ENCODE results near the gene BAAT. TPM values are rescaled to one million over a fixed set of nuclear protein-coding genes. Genes with fewer than 3 reads are reported as not detected.

BAAT gene
- total and polyA plus RNA-seq, 7 donors, result 0.60 TPM; not detected in 6

DNA sequence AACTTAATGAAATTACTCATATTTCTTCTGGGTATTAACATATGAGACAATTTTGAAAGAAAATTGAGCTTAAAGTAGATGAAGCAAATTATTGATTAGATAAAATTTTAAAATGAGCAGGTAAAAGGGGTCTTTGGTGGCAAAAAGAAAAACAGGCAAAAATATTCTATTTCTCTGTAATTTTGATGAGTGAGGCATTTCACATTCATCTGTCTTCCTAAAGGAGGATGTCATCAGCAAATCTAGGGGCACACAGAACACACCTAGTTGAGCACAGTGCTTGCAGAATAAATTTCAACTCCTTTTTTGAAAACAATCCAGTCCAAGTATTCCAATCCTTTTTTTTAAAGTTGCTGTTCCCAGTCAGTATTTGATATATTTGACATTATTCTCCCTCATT, 30.0 kb upstream of the BAAT start:
- intact Hi-C loops (cut with DNase I), result no loop called here
- peaks cover 11 to 70% (median 33%) of the 10 kb centered on the region in 4 donors for H3K9me3 ChIP-seq
- DNase-seq, result no peak
- peaks cover 0 to 9% (median 2%) of the 10 kb centered on the region in 4 donors for H3K36me3 ChIP-seq
- TF ChIP-seq POLR2A (IDR thresholded peaks at IDR 0.05) (no peak), POLR2AphosphoS5 (IDR thresholded peaks at IDR 0.05) (no peak), EP300 (IDR thresholded peaks at IDR 0.05) (no peak)
- TF ChIP-seq, protein P1, sequence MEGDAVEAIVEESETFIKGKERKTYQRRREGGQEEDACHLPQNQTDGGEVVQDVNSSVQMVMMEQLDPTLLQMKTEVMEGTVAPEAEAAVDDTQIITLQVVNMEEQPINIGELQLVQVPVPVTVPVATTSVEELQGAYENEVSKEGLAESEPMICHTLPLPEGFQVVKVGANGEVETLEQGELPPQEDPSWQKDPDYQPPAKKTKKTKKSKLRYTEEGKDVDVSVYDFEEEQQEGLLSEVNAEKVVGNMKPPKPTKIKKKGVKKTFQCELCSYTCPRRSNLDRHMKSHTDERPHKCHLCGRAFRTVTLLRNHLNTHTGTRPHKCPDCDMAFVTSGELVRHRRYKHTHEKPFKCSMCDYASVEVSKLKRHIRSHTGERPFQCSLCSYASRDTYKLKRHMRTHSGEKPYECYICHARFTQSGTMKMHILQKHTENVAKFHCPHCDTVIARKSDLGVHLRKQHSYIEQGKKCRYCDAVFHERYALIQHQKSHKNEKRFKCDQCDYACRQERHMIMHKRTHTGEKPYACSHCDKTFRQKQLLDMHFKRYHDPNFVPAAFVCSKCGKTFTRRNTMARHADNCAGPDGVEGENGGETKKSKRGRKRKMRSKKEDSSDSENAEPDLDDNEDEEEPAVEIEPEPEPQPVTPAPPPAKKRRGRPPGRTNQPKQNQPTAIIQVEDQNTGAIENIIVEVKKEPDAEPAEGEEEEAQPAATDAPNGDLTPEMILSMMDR (IDR thresholded peaks at IDR 0.05), result no peak
- H3K27ac ChIP-seq, result no peak overlapping the region
- no peaks in the 10 kb centered on the region for H3K4me1 ChIP-seq
- H3K27me3 ChIP-seq, result no peaks in the 10 kb centered on the region
- H3K4me3 ChIP-seq, result no peak overlapping the region

DNA sequence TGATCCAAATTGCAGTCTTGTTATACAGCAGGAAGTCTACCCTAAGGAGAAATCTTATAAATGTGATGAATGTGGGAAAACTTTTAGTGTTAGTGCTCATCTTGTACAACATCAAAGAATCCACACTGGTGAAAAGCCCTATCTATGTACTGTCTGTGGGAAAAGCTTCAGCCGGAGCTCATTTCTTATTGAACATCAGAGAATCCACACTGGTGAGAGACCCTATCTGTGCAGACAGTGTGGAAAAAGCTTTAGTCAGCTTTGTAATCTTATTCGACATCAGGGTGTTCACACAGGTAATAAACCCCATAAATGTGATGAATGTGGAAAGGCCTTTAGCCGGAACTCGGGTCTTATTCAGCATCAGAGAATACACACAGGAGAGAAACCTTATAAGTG, 24.3 kb upstream of the BAAT start:
- no peaks in the 10 kb centered on the region for H3K27me3 ChIP-seq
- no peak overlapping the region for H3K27ac ChIP-seq
- intact Hi-C loops (cut with DNase I), result no loop called here
- no peak for DNase-seq
- peaks cover 38 to 88% (median 64%) of the 10 kb centered on the region in 4 donors for H3K9me3 ChIP-seq
- H3K4me1 ChIP-seq, result no peaks in the 10 kb centered on the region
- 98 to 100% methylated on average over 4 of the region's 4 CpGs for WGBS, 2 donors
- no peak overlapping the region for H3K4me3 ChIP-seq
- TF ChIP-seq EP300 (IDR thresholded peaks at IDR 0.05), result no peak
- H3K36me3 ChIP-seq, result peaks cover 35 to 61% (median 56%) of the 10 kb centered on the region in 4 donors

DNA sequence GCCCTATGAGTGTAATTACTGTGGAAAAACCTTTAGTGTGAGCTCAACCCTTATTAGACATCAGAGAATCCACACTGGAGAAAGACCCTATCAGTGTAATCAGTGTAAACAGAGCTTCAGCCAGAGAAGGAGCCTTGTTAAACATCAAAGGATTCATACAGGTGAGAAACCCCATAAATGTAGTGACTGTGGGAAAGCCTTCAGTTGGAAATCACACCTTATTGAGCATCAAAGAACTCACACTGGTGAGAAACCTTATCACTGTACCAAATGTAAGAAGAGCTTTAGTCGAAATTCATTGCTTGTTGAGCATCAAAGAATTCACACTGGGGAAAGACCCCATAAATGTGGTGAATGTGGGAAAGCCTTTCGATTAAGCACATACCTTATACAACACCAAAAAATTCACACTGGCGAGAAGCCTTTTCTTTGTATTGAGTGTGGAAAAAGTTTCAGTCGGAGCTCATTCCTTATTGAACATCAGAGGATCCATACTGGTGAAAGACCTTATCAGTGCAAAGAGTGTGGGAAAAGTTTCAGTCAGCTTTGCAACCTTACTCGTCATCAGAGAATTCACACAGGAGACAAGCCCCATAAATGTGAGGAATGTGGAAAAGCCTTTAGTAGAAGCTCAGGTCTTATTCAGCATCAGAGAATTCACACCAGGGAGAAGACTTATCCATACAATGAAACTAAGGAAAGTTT, 23.7 kb upstream of the BAAT start:
- H3K9me3 ChIP-seq, result peaks cover 38 to 89% (median 60%) of the 10 kb centered on the region in 4 donors
- peaks cover 41 to 67% (median 62%) of the 10 kb centered on the region in 4 donors for H3K36me3 ChIP-seq
- intact Hi-C loops (cut with DNase I), result no loop called here
- no peaks in the 10 kb centered on the region for H3K27me3 ChIP-seq
- no peak overlapping the region for H3K27ac ChIP-seq
- no peak overlapping the region for H3K4me3 ChIP-seq
- no peak for DNase-seq
- WGBS, 2 donors, result 97 to 99% methylated on average over 5 of the region's 5 CpGs
- TF ChIP-seq POLR2A (IDR thresholded peaks at IDR 0.05), result no peak
- TF ChIP-seq EP300 (IDR thresholded peaks at IDR 0.05), result no peak
- no peak for TF ChIP-seq POLR2AphosphoS5 (IDR thresholded peaks at IDR 0.05)
- TF ChIP-seq, protein P1 (IDR thresholded peaks at IDR 0.05), result no peak
- H3K4me1 ChIP-seq, result no peaks in the 10 kb centered on the region

DNA sequence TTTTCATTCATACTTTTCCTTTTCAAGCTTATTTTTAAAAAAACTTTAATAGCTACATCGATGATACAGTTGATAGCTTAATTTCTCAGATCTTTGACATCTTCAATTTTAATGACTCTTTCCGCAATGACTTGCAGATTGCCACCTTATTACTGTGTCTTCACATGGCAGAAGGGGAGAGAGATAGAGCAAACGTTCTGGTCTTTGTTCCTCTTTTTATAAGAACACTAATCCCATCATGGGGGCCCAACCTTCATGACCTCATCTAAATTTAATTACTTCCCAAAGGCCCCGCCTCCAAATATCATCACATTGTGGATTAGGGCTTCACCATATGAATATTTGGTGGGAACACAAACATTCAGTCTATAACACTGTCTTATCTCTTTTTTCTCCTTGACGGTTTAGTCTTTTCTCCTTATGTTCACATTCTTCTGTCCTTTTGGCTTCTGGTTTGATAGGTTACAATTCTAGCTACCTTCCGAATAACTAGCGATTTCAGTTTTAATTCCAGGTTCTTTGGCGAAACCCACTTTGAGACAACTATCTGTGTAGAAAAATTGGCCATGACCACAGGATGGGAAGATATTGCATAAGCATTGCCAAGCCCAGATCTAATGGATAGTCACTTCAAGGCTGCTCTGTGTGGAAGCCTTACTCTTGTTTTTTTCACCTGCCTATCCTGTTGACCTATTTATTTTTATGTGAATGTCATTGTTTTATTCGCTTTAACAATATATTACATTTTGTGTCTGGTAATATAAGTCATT, 18.9 kb upstream of the BAAT start:
- Histone ChIP-seq H3K36me3 (peaks cover 48 to 88% (median 79%) of the 10 kb centered on the region in 4 donors), H3K27ac (no peak overlapping the region), H3K9me3 (peaks cover 15 to 43% (median 25%) of the 10 kb centered on the region in 4 donors), H3K27me3 (no peaks in the 10 kb centered on the region), H3K4me3 (no peak overlapping the region), H3K4me1 (peaks cover 0 to 27% (median 17%) of the 10 kb centered on the region in 4 donors)
- 92 to 93% methylated on average over 9 of the region's 9 CpGs for WGBS, 2 donors
- DNase-seq, result no peak
- intact Hi-C loops (cut with DNase I), result no loop called here
- no peak for TF ChIP-seq POLR2A (IDR thresholded peaks at IDR 0.05)
- TF ChIP-seq, protein P1 (IDR thresholded peaks at IDR 0.05), result no peak
- TF ChIP-seq EP300 (IDR thresholded peaks at IDR 0.05), result no peak
- no peak for TF ChIP-seq POLR2AphosphoS5 (IDR thresholded peaks at IDR 0.05)

DNA sequence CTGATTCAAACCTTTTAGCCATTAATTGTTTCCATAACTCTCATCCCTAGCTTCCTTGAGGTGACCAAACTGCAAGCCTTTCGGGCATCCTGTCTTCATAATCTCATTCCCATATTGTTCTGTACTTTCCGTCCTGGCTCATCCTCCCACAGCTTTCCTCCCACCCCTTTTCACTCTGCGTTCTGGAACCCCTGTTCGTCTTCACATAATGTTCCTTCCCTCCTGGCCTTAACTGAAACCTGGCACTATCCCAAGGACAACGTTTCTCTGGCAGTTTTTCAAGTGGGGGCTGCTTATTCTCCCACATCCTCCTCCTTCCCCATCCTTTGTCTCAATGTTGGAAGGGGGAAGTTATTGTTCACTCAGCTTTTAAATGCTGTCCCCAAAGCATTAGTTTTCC, 15.3 kb upstream of the BAAT start:
- Histone ChIP-seq H3K27me3 (no peaks in the 10 kb centered on the region), H3K9me3 (peaks cover 0 to 9% (median 4%) of the 10 kb centered on the region in 4 donors), H3K4me1 (peaks cover 0 to 50% (median 36%) of the 10 kb centered on the region in 4 donors), H3K36me3 (peaks cover 30 to 53% (median 44%) of the 10 kb centered on the region in 4 donors), H3K27ac (peak overlapping the region in 2 of 4 donors; percentile 88 to 92), H3K4me3 (peak overlapping the region in 2 of 4 donors; percentile 76 to 77)
- WGBS, 2 donors, result 63% methylated on average over 5 of the region's 5 CpGs
- no peak for DNase-seq
- intact Hi-C loops (cut with DNase I), result loop anchor here (2.0 kb wide), 1 partner anchor 39 kb away; no protein-coding TSS in a partner anchor
- TF ChIP-seq EP300 (IDR thresholded peaks at IDR 0.05) (peak in 1 of 4 donors; percentile 3), POLR2AphosphoS5 (IDR thresholded peaks at IDR 0.05) (peak in 1 of 4 donors; percentile 17), POLR2A (IDR thresholded peaks at IDR 0.05) (no peak)
- TF ChIP-seq, protein P1 (IDR thresholded peaks at IDR 0.05), result no peak
